ENCODE results near the gene LRRC46.

Gene LRRC46

DNA sequence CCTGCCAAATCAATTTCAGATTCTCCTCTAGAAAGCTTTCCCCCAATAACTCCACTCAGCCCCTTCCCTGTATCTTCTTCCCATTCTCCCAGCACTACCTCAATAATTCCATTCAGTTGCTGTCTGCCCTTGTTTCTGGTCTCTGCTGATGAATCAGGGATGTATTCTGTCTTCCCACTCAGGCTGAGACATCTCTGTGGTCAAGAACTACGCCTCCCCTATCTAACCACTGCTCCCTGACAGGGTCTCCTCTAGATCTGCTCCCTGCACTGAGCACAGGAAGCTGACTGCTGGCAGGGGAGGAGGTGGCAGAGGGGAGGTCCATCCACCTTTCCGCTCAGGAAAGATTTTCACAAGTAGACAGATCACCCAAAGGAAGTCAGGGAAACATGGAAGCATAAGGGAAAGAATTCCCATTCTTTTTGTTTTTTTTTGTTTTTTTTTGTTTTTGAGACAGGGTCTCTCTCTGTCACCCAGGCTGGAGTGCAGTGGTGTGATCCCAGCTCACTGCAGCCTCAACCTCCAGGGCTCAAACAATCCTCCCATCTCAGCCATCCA is 47.6 kb downstream of the LRRC46 start:
- no peak for DNase-seq

DNA sequence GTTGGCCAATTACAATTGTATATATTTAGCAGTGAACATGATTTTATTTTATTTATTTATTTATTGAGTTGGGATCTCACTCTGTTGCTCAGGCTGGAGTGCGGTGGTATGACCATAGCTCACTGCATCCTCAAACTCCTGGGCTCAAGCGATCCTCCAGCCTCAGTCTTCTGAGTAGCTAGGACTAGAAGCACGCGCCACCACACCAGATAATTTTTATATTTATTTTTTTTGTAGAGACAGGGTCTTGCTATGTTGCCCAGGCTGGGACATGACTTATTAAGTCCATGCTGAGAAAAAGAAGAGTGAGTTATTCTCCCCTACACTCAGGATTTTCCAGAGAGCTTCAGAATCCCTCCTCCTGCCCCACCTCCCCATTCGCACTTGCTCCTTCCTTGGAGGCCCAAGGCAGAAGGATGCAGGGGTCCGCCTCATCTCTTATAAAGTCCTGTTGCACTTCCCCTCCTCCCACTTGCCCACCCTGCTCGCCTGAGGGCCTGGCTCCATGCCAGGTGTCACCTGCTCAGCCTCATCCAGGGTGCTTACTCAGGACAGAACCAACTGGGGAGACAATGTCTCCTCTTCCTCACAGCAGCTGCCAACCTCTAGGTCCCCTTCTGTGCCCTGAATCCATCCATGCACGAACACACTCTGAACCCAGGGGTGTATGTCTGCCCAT is 48.4 kb downstream of the LRRC46 start:
- DNase-seq = no peak

DNA sequence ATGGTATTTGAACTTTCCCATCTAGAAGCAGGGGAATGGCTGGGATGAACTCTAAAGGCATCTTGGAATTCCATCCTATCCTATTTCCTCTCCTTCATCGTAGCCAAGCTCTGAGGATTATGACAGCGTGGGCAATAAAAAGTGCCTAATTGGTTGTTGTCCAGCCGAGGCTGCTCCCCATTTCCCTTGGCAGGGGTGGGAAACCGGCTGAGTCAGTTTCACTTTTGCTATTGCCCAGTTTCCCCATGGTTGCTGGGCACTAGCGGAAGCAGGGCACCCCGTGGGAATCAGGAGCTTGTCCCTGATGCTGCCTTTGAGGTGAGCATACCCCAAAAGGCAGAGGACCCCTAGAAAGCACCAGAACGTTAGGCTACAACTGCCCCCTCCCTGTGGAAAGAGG is 50.8 kb downstream of the LRRC46 start:
- no peak for DNase-seq

DNA sequence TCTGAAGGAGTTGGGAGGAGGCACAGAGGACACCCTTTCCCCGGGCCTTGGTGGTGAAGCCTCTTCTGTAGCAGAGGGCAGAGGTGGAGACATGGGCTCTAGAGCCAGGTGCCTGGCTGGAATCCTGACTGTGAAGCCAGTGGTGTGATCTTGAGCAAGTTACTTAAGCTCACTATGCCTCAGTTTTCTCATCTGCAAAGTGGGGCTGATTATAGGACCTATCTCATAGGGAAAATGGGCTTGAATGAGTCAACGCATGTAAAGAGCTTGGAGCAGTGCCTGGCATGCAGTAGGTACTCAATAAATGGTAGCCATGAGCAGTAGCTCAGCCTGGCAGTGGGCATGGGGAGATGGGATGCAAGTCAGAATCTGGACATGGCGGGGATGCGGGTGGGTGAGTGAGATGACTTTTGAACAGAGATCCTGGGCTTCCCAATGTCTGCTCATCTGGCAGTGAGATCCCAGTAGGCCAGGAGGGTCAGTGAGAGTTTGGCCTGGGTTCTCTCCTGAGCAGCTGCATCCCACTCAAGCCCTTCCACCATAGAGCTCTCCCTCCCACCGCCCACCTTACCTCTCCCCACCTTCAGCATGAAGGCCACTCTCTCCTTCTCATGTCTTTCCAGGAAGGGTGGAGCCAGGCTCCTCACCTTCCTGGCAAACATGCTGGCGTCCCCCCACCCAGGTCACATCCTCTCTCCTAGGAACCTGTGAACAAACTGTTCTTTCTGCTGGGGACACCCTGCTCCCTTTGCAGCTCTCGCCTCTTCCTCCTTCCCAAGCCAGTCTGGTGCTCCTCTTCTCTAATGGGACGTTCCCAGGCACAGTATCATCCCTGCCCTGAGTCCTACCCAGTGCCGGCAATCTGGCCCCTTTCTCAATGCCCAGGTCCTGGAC is 51.5 kb downstream of the LRRC46 start:
- DNase-seq = no peak

DNA sequence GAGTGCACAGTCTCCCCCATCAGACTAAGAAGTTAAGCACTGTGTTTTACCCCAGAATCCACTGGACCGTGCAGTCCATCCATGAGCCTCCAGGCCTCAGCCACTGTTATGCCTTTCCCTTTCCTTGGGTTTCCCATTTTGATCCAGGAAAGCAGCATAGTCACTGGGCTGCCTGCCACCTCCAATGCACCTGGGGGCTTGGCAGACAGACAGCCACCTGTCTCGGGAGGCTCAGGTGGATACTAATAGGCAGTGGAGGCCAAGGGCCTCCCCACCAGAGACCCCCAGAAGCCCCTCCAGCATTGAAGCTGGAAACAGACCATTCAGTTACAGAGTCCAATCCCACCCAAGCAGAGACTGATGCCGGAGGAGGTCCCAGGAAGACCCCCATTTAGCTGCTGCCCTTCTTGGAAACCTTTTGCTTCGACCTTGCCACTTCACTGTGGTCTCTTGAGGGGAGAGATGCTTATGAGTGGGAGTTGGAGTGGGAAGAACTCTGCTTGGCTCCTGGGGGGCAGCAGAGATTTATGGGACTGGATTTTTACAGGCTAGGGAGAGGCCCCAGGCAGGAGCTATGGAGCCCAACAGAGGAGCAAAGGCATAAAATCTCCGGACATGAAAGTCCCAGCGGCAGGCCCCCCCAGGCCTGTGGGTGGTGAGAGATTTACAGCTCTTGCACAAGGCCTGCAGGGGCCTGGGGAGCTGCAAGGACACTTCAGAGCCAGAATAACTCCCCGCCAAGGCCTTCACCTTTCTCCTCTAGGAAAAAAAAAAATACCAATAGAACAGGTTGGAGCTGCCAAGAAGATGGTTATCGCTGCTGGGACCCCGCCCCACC is 52.3 kb downstream of the LRRC46 start:
- no peak for DNase-seq

DNA sequence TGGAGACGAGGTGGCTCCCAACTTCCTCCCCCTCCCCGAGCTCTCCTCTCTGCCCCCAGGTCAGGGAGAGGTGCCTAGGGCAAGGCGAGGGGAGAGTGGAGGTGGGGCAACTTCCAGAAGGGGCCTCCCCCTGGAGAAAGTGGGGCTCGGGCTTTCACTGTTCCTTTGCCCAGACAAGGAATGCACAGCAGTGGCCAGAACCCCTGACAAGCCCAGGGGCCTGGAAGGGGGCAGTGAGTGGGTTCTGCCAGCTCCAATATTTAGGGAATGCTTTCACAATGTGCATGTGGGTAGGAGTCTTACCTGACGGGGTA is 52.9 kb downstream of the LRRC46 start:
- DNase-seq = no peak

DNA sequence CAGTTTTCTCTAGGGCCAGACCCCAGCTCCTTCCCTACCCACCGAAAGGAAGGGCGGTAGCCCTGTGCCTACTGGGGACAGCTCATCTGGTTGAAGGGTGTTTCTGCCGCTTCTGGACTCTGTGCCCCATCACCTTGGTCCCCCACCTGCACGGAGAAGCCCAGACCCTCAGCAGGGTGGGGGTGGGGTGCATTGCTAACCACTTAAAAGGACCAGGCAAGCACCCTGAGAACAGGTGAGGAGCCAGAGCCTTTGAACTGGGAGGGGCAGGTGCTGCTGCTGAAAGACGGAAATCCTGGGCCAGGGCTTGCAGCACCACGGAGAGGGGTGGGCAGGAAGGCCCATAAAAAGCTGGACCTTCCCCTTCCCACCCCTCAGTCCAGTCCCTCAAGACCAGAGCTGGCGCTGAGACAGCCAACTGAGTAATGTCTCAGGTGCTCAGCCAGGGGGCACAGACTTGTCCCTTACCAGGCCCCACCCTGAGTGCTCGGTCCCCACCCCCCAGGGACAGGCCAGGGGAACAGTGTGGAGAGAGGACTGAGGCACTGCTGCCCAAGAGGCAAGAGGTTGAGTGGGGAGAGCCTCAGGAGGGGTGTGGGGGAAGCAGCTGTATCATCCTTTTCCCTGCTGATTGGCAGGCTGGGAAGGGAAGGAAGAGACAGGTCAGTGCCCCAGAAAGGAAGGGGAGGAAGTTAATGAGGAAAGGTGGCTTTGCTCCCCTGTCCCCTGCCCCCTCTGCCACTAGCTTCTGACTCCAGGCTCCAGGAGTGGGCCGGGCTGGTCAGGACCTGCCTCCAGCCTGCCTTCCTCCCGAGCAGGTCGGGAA is 53.6 kb downstream of the LRRC46 start:
- DNase-seq = no peak
